Measurements from ENCODE around the gene KCNE2.

DNA sequence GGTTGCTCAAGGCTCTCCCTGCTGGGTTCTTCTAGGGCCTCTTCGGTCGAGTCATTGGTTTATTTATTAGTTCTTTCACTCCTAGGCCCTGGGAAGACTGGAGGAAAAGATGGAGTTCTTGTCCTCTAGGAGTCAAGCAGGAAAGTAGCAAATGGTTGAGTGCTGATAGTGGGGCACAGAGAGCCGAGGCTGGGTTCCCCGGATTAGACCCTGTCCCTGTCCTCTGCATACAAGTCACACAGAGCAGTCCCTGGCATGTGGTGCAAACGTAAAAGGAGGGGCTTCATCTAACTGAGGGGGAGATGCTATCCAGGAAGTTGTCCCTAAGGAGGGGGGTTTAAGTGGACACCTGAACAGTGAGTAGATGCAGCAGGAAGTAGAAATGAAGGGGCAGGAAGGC, 19.2 kb upstream of the KCNE2 start:
- TF ChIP-seq, protein P1, sequence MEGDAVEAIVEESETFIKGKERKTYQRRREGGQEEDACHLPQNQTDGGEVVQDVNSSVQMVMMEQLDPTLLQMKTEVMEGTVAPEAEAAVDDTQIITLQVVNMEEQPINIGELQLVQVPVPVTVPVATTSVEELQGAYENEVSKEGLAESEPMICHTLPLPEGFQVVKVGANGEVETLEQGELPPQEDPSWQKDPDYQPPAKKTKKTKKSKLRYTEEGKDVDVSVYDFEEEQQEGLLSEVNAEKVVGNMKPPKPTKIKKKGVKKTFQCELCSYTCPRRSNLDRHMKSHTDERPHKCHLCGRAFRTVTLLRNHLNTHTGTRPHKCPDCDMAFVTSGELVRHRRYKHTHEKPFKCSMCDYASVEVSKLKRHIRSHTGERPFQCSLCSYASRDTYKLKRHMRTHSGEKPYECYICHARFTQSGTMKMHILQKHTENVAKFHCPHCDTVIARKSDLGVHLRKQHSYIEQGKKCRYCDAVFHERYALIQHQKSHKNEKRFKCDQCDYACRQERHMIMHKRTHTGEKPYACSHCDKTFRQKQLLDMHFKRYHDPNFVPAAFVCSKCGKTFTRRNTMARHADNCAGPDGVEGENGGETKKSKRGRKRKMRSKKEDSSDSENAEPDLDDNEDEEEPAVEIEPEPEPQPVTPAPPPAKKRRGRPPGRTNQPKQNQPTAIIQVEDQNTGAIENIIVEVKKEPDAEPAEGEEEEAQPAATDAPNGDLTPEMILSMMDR (optimal IDR thresholded peaks at IDR 0.05 in 1 of 3, IDR thresholded peaks at IDR 0.05 in 1 of 3, conservative IDR thresholded peaks at IDR 0.05 in 1 of 3; ENCODE audit: extremely low read depth in 1 of 3, insufficient read depth in 2 of 3, low read length in 3 of 3): no peak
- TF ChIP-seq EZH2 (IDR thresholded peaks at IDR 0.05; ENCODE audit: low read length): no peak

Data from keratinocyte (primary cell).